H1 (cell line): ENCODE results near the gene BPIFB2. TPM values are rescaled to one million over a fixed set of nuclear protein-coding genes. Genes with fewer than 3 reads are reported as not detected.

Experiments
- CREB1 ChIP-seq: IDR thresholded peaks from 2 replicates; pipeline ENCODE4 v1.6.1; 2012; ENCODE audit warnings: inconsistent platforms
- EZH2 ChIP-seq: fragments of 200-600 bp; sonication (generic); IDR thresholded peaks from 2 replicates; pipeline ENCODE4 v1.7.1; 2012; ENCODE audit warnings: low read depth, mild to moderate bottlenecking, moderate library complexity, low read length, inconsistent platforms; ENCODE audit not compliant: severe bottlenecking
- FOSL1 ChIP-seq: IDR thresholded peaks from 2 replicates; pipeline ENCODE4 v1.6.1; 2011; ENCODE audit warnings: mild to moderate bottlenecking, low read depth, low read length, moderate library complexity; ENCODE audit not compliant: insufficient read depth
- KDM1A ChIP-seq: fragments of 200-600, 300-600 bp; sonication (generic); IDR thresholded peaks from 2 replicates; pipeline ENCODE4 v1.7.1; 2016; ENCODE audit warnings: mild to moderate bottlenecking, low read length, borderline replicate concordance
- MAFK ChIP-seq: IDR thresholded peaks from 2 replicates; pipeline ENCODE4 v1.6.1; 2012; ENCODE audit warnings: low read depth, mild to moderate bottlenecking, improper control_type of control experiment, low read length
- NRF1 ChIP-seq: IDR thresholded peaks from 2 replicates; pipeline ENCODE4 v1.6.1; 2011; ENCODE audit warnings: mild to moderate bottlenecking, low read depth, low read length, improper control_type of control experiment
- SRF ChIP-seq: IDR thresholded peaks from 2 replicates; pipeline ENCODE4 v1.6.1; 2011; ENCODE audit warnings: mild to moderate bottlenecking, low read depth, low read length, moderate library complexity
- TEAD4 ChIP-seq: IDR thresholded peaks from 2 replicates; pipeline ENCODE4 v1.6.1; 2012; ENCODE audit warnings: low read depth, low read length, inconsistent platforms, mixed read lengths
- polyA plus RNA-seq, 7 experiments: library from polyadenylated mRNA; depleted of rRNA in 3 of 7; stranded (reverse) in 5 of 7; unstranded in 2 of 7; fragments of >200 nt in 5 of 7; fragments of 200-250 nt in 2 of 7; gene quantifications; 1 replicate in 5 of 7; 2 replicates in 1 of 7; 4 replicates in 1 of 7; pipeline versions ENCODE4 v1.2.1 to v1.2.3, GENCODE V29; 2011 to 2013; ENCODE audit warnings: missing spikeins in 2 of 7, mixed read lengths in 2 of 7
- total RNA-seq: library from RNA; stranded (reverse); fragmentation: NEBNext Ultra II Directional; extraction: Animal tissue kit (Norgen Biotek cat#: 25700); gene quantifications from 2 replicates; pipeline ENCODE4 v1.2.1, GENCODE V29; 2021
- TF ChIP-seq, protein P1 (sequence below): IDR thresholded peaks from 2 replicates; pipeline ENCODE4 v1.6.1; 2012; ENCODE audit warnings: inconsistent platforms

BPIFB2 gene
- total and polyA plus RNA-seq, 2 of the 8 experiments (the other 6 are each of a cell fraction or from before 2014, with no cell fraction given): not detected

DNA sequence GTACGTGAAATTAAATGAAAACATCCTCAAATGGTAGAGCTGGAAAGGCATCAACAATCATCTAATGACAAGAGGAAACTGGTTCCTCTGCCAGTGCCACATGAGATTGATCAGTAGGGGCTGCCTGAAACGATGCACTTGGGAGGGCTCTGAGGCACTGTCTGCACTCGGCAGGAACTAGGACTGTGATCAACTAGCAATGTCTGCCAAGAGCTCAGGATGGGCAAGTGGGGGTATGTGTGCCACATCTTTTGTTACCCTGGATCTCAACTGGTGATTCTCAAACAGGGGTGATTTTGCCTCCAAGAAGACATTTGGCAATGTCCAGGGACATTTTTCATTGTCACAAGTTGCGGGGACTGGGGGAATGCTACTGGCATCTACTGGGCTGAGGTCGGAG lies 25.9 kb downstream of the BPIFB2 start (continued):
- TF ChIP-seq, protein P1, sequence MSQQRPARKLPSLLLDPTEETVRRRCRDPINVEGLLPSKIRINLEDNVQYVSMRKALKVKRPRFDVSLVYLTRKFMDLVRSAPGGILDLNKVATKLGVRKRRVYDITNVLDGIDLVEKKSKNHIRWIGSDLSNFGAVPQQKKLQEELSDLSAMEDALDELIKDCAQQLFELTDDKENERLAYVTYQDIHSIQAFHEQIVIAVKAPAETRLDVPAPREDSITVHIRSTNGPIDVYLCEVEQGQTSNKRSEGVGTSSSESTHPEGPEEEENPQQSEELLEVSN: no peak
- TF ChIP-seq KDM1A (no peak), NRF1 (no peak), EZH2 (no peak), CREB1 (no peak), SRF (no peak), TEAD4 (no peak), MAFK (no peak), FOSL1 (no peak)
